ENCODE measurements around the gene CAB39.

DNA sequence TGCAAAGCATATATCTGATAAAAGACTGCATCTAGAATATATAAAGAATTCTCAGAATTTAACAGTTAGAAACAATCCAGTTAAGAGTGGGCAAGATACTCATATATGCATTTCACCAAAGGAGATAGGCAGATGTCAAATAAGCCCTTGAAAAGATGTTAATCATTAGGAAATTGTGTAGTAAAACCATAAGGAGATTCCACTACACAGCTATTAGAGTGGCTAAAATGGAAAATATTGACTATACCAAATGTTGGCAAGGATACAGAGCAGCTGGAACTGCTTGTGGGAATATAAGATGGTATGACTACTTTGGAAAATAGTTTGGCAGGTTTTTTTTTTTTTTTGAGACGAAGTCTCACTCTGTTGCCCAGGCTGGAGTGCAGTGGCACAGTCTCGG, 59.5 kb downstream of the CAB39 start:
- TF ChIP-seq, protein P1, sequence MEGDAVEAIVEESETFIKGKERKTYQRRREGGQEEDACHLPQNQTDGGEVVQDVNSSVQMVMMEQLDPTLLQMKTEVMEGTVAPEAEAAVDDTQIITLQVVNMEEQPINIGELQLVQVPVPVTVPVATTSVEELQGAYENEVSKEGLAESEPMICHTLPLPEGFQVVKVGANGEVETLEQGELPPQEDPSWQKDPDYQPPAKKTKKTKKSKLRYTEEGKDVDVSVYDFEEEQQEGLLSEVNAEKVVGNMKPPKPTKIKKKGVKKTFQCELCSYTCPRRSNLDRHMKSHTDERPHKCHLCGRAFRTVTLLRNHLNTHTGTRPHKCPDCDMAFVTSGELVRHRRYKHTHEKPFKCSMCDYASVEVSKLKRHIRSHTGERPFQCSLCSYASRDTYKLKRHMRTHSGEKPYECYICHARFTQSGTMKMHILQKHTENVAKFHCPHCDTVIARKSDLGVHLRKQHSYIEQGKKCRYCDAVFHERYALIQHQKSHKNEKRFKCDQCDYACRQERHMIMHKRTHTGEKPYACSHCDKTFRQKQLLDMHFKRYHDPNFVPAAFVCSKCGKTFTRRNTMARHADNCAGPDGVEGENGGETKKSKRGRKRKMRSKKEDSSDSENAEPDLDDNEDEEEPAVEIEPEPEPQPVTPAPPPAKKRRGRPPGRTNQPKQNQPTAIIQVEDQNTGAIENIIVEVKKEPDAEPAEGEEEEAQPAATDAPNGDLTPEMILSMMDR (IDR thresholded peaks at IDR 0.05): no peak
- no peak for TF ChIP-seq ZFX (IDR thresholded peaks at IDR 0.05; ENCODE audit: borderline replicate concordance)
